K562 (cell line): ENCODE data around the gene KIAA0319L. TPM values are rescaled to one million over a fixed set of nuclear protein-coding genes. Genes with fewer than 3 reads are reported as not detected.
A peak's percentile ranks its signal among the peaks of the same experiment; 100 is the strongest.

Experiments used
- ASH1L ChIP-seq: fragments of 450-650 bp; IDR thresholded peaks from 2 replicates; pipeline ENCODE4 v1.6.1; 2018; ENCODE audit warnings: borderline replicate concordance, mild to moderate bottlenecking, low read depth; ENCODE audit not compliant: partially characterized antibody
- FOS ChIP-seq: IDR thresholded peaks from 3 replicates; pipeline ENCODE4 v1.6.1; 2011; ENCODE audit not compliant: insufficient read length; ENCODE audit errors: extremely low read depth
- FOXJ2 ChIP-seq: fragments of 200-800 bp; sonication (Bioruptor generic); IDR thresholded peaks from 2 replicates; pipeline ENCODE4 v1.6.1; 2016; ENCODE audit warnings: missing genetic modification characterization, missing compliant biosample characterization
- GTF2A2 ChIP-seq: IDR thresholded peaks from 2 replicates; pipeline ENCODE4 v1.6.1; 2016; ENCODE audit warnings: mild to moderate bottlenecking, missing genetic modification characterization, missing compliant biosample characterization
- MEF2D ChIP-seq: conservative IDR thresholded peaks from 2 replicates; pipeline ENCODE4 v1.6.1; 2016; ENCODE audit warnings: low read depth, missing genetic modification characterization, missing compliant biosample characterization
- RFX1 ChIP-seq: fragments of 450-650 bp; IDR thresholded peaks from 2 replicates; pipeline ENCODE4 v1.6.1; 2016; ENCODE audit warnings: mild to moderate bottlenecking, moderate library complexity
- TBL1XR1 ChIP-seq, 2 experiments: IDR thresholded peaks; 2 replicates each; pipeline ENCODE4 v1.6.1; 2012; ENCODE audit warnings: improper control_type of control experiment in 2 of 2, low read length in 2 of 2, mild to moderate bottlenecking in 1 of 2
- ZNF507 ChIP-seq: conservative IDR thresholded peaks from 2 replicates; pipeline ENCODE4 v1.6.1; 2017; ENCODE audit warnings: missing genetic modification characterization, missing compliant biosample characterization
- ZNF586 ChIP-seq: fragments of 450-650 bp; formaldehyde crosslinking; conservative IDR thresholded peaks from 2 replicates; pipeline ENCODE4 v1.4.0; 2020; ENCODE audit warnings: mild to moderate bottlenecking, moderate library complexity
- ZNF696 ChIP-seq: fragments of 250-450 bp; sonication (Bioruptor Pico); conservative IDR thresholded peaks from 2 replicates; pipeline ENCODE4 v1.4.0; 2020; ENCODE audit warnings: mild to moderate bottlenecking, moderate library complexity
- polyA plus RNA-seq, 8 experiments: library from polyadenylated mRNA; depleted of rRNA in 4 of 8; stranded (reverse) in 5 of 8; unstranded in 3 of 8; fragments of >200 nt; fragmentation: Nextera tagmentation in 2 of 8; fragmentation: Illumina TruSeq in 1 of 8; extraction: Ambion mirVana in 2 of 8; extraction: Trizol in 1 of 8; gene quantifications; 2 replicates each; pipeline versions ENCODE4 v1.2.1 to v1.2.3, GENCODE V29; 2011 to 2014; ENCODE audit warnings: inconsistent platforms in 1 of 8, missing spikeins in 1 of 8
- total RNA-seq, 7 experiments: library from RNA; depleted of rRNA in 6 of 7; stranded (reverse); fragments of >200 nt in 6 of 7; fragmentation: Illumina TruSeq in 2 of 7; extraction: Trizol in 2 of 7; gene quantifications; 2 replicates each; pipeline versions ENCODE4 v1.2.1 to v1.2.3, GENCODE V29; 2011 to 2021; ENCODE audit warnings: low replicate concordance in 1 of 7
- TF ChIP-seq, protein P1 (sequence below): IDR thresholded peaks from 3 replicates; pipeline ENCODE4 v1.6.1; 2011; ENCODE audit warnings: borderline replicate concordance, mild to moderate bottlenecking, moderate library complexity; ENCODE audit not compliant: insufficient read length; ENCODE audit errors: extremely low read depth
- TF ChIP-seq, protein P2 (sequence below): fragments of 450-650 bp; IDR thresholded peaks from 2 replicates; pipeline ENCODE4 v1.6.1; 2017; ENCODE audit warnings: antibody characterized with exemption, mild to moderate bottlenecking

Gene KIAA0319L
- total and polyA plus RNA-seq, 9 of the 15 experiments (the other 6 are each of a cell fraction or from before 2014, with no cell fraction given) = 2.4 to 51.7 (median 27.4) TPM

DNA sequence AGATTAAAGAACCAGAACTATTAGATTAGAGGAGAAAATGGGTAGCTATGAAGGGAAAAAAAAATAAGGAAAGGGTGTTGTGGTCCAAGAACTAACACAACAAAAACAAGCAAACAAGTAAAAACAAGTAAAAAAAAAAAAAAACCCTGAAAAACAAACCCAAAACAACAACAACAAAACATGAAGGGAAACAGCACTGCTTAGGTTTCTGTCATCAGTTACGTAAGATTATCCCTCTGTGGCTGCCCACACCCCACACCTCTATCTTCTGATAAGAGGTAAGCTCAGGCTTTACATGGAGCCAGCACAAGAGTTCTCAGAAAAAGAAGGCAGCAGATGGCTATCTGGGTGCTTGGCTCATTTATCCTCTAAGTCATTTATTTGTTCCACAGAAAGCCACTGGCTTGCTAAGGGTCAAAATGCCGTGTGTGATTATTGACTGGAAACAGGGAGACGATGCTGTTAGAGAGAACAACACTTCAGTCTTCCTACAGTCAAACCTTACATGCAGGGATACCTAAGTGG lies 57.5 kb downstream of the KIAA0319L start (continued):
- TF ChIP-seq ASH1L = no peak
- TF ChIP-seq GTF2A2 (tag) = no peak
- TF ChIP-seq ZNF586 = no peak
- TF ChIP-seq, protein P1, sequence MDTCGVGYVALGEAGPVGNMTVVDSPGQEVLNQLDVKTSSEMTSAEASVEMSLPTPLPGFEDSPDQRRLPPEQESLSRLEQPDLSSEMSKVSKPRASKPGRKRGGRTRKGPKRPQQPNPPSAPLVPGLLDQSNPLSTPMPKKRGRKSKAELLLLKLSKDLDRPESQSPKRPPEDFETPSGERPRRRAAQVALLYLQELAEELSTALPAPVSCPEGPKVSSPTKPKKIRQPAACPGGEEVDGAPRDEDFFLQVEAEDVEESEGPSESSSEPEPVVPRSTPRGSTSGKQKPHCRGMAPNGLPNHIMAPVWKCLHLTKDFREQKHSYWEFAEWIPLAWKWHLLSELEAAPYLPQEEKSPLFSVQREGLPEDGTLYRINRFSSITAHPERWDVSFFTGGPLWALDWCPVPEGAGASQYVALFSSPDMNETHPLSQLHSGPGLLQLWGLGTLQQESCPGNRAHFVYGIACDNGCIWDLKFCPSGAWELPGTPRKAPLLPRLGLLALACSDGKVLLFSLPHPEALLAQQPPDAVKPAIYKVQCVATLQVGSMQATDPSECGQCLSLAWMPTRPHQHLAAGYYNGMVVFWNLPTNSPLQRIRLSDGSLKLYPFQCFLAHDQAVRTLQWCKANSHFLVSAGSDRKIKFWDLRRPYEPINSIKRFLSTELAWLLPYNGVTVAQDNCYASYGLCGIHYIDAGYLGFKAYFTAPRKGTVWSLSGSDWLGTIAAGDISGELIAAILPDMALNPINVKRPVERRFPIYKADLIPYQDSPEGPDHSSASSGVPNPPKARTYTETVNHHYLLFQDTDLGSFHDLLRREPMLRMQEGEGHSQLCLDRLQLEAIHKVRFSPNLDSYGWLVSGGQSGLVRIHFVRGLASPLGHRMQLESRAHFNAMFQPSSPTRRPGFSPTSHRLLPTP = no peak
- TF ChIP-seq ZNF696 = no peak
- 0 out of 2 replicates have a peak, but pooled peaks have one; percentile 58 for TF ChIP-seq FOXJ2
- TF ChIP-seq, protein P2, sequence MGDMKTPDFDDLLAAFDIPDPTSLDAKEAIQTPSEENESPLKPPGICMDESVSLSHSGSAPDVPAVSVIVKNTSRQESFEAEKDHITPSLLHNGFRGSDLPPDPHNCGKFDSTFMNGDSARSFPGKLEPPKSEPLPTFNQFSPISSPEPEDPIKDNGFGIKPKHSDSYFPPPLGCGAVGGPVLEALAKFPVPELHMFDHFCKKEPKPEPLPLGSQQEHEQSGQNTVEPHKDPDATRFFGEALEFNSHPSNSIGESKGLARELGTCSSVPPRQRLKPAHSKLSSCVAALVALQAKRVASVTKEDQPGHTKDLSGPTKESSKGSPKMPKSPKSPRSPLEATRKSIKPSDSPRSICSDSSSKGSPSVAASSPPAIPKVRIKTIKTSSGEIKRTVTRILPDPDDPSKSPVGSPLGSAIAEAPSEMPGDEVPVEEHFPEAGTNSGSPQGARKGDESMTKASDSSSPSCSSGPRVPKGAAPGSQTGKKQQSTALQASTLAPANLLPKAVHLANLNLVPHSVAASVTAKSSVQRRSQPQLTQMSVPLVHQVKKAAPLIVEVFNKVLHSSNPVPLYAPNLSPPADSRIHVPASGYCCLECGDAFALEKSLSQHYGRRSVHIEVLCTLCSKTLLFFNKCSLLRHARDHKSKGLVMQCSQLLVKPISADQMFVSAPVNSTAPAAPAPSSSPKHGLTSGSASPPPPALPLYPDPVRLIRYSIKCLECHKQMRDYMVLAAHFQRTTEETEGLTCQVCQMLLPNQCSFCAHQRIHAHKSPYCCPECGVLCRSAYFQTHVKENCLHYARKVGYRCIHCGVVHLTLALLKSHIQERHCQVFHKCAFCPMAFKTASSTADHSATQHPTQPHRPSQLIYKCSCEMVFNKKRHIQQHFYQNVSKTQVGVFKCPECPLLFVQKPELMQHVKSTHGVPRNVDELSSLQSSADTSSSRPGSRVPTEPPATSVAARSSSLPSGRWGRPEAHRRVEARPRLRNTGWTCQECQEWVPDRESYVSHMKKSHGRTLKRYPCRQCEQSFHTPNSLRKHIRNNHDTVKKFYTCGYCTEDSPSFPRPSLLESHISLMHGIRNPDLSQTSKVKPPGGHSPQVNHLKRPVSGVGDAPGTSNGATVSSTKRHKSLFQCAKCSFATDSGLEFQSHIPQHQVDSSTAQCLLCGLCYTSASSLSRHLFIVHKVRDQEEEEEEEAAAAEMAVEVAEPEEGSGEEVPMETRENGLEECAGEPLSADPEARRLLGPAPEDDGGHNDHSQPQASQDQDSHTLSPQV = no peak
- TF ChIP-seq MEF2D = peak; percentile 49; the same call in 1 of the 2 replicates
- TF ChIP-seq FOS = no peak
- TF ChIP-seq RFX1 = no peak
- no peak for TF ChIP-seq ZNF507 (tag)
- peak; percentile 74 to 97 for TF ChIP-seq TBL1XR1 (IDR thresholded peaks at IDR 0.05; ENCODE audit: low read length in 2 of 2)
